Measurements from ENCODE around the gene CYP2C9.
"Not testable (repeated sequence)": the region's sequence is repeated elsewhere in the genome, so short reads cannot be mapped to it uniquely, and the experiment has no call there.

The CYP2C9 gene

DNA sequence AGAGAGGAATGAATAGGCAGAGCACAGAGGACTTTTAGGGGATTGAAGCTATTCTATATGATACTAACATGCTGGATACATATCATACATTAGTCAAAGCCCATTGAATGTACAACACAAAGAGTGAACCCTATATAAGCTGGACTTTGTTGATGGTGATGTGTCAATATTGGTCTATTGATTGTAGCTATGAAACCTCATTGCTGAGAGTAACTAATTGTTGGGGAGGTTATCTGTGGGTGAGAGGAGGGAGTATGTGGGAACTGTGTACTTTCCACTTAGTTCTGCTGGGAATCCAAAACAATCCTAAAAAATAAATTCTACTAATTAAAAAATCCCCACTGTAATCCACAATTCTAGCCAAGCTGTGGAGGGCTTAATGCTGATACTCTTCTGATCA is 22.0 kb upstream of the CYP2C9 start:
- in situ Hi-C loops (cut with MboI; ENCODE audit: low sequenced_read_pairs, unreplicated experiment) = no loop called here
- no peak for DNase-seq (ENCODE audit: low spot score)
- no peak for TF ChIP-seq CTCF (IDR thresholded peaks at IDR 0.05; ENCODE audit: borderline replicate concordance, control extremely low read depth, extremely low read depth, insufficient read depth, missing control alignments)

DNA sequence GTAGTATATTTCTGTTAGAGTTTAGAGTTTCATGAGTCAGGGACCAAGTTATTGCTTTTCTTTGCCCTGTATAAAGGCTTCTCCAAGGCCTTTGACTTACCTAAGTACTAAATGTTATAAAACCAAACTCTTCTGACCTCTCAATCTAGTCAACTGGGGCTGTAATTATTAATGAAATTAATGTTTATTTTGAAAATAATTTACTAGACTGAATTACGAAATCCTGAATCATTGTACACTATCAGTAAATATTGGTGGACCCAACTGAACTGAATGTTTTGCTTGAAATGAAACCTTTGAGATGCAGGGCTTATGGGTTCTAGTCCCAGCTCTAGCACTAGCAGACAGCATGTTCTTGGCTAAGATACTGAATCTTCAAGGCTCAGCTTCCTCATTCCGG is 1.7 kb upstream of the CYP2C9 start:
- in situ Hi-C loops (cut with MboI; ENCODE audit: low sequenced_read_pairs, unreplicated experiment) = no loop called here
- DNase-seq (ENCODE audit: low spot score) = no peak
- TF ChIP-seq CTCF (IDR thresholded peaks at IDR 0.05; ENCODE audit: borderline replicate concordance, control extremely low read depth, extremely low read depth, insufficient read depth, missing control alignments) = no peak

GRCh38 chr10:94943432-94944103 is 5.1 kb downstream of the CYP2C9 start:
- DNase-seq (ENCODE audit: low spot score); in situ Hi-C loops (cut with MboI; ENCODE audit: low sequenced_read_pairs, unreplicated experiment): not testable (repeated sequence)

DNA sequence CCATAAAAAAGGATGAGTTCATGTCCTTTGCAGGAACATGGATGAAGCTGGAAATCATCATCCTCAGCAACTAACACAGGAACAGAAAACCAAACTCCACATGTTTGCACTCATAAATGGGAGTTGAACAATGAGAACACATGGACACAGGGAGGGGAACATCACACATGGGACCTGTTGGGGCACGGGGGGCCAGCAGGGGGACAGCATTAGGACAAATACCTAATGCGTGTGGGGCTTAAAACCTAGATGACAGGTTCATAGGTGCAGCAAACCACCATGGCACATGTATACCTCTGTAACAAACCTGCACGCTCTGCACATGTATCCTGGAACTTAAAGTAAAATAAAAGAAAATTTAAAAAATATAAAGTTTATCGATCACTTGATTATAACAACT is 7.7 kb downstream of the CYP2C9 start:
- DNase-seq (ENCODE audit: low spot score); in situ Hi-C loops (cut with MboI; ENCODE audit: low sequenced_read_pairs, unreplicated experiment): not testable (repeated sequence)

DNA sequence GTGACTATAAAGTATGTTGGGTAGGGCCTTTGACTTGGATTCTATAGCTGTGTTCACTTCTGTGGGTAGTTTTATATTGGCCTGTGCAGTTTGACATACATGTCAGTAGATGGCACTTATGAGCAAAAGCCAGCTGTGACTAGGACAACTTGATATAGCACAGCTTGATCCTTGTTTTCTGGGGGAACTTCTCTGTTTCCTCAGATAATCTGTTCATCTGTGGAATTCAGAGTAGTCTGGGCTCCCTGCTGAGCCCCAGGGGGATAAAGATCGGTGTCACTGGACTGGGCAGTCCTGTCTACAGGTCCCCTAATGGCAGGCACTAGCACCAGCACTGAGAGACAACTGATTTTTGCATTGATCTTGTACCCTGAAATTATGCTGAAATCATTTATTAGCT is 25.4 kb downstream of the CYP2C9 start:
- peak; percentile 4 for DNase-seq (ENCODE audit: low spot score)
- peak; percentile 49 for TF ChIP-seq CTCF (IDR thresholded peaks at IDR 0.05; ENCODE audit: borderline replicate concordance, control extremely low read depth, extremely low read depth, insufficient read depth, missing control alignments)
- in situ Hi-C loops (cut with MboI; ENCODE audit: low sequenced_read_pairs, unreplicated experiment) = no loop called here

DNA sequence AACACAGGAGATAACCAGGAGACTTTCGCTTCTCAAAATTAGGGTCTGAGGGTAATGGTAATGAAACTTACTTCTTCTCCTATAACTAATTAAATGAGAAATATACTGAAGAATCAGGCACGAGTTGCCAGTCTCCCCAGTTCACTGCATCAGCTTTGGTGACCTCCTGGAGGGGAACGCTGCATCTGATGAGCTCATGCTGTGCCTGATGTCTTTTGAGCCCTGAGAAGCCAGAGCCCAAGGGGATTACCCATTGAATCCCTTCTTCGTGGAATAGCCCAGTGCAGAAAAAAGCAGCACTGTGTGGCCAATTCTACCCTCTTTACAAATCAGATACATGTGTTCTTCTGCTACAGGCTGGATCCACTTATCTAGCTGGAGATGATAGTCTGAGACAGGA is 45.1 kb downstream of the CYP2C9 start:
- in situ Hi-C loops (cut with MboI; ENCODE audit: low sequenced_read_pairs, unreplicated experiment) = no loop called here
- no peak for DNase-seq (ENCODE audit: low spot score)
- TF ChIP-seq CTCF (IDR thresholded peaks at IDR 0.05; ENCODE audit: borderline replicate concordance, control extremely low read depth, extremely low read depth, insufficient read depth, missing control alignments) = no peak

DNA sequence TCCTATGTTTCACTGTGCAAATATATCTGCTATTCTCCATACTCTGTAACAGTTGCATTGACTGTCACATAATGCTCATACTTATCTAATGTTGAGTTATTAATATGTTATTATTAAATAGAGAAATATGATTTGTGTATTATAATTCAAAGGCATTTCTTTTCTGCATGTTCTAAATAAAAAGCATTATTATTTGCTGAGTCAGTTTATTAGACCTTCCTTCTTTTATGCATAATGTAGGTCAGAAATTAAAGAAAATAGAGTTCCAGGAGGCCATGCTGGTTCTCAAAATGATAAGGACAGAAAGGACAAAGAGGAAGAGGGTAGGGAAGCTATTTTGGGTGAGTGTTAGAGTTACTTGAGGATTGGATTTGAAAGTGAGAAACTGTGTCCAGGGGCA is 50.7 kb downstream of the CYP2C9 start:
- TF ChIP-seq CTCF (IDR thresholded peaks at IDR 0.05; ENCODE audit: borderline replicate concordance, control extremely low read depth, extremely low read depth, insufficient read depth, missing control alignments) = no peak
- DNase-seq (ENCODE audit: low spot score) = no peak
- in situ Hi-C loops (cut with MboI; ENCODE audit: low sequenced_read_pairs, unreplicated experiment) = no loop called here

Measured in GM13976 (cell line).